Mesendoderm (in vitro differentiated cells): Measurements from ENCODE around the gene NTHL1.

Experiments used
- DNase-seq: peaks from one replicate; pipeline ENCODE4 v3.0.0; 2013
- H2AK5ac ChIP-seq: 2 replicates; pipeline ENCODE4 v1.6.1; 2013; ENCODE audit warnings: low read length, inconsistent platforms
- H2BK120ac ChIP-seq: 2 replicates; pipeline ENCODE4 v1.6.1; 2013; ENCODE audit warnings: low read depth, mild to moderate bottlenecking, low read length, moderate library complexity, mixed read lengths
- H2BK15ac ChIP-seq: replicated peaks from 2 replicates; pipeline ENCODE4 v1.6.1; 2013; ENCODE audit warnings: low read depth, mild to moderate bottlenecking, moderate library complexity
- H2BK5ac ChIP-seq: 2 replicates; pipeline ENCODE4 v1.6.1; 2013; ENCODE audit warnings: low read length, inconsistent platforms
- H3K18ac ChIP-seq: 2 replicates; pipeline ENCODE4 v1.6.1; 2013; ENCODE audit warnings: mild to moderate bottlenecking, low read length, mixed read lengths
- H3K23ac ChIP-seq: one replicate; pipeline ENCODE4 v1.6.1; 2013; ENCODE audit warnings: low read length
- H3K27ac ChIP-seq: 2 replicates; pipeline ENCODE4 v1.5.1; 2013; ENCODE audit warnings: low read depth, mild to moderate bottlenecking, inconsistent platforms, low read length, moderate library complexity
- H3K27me3 ChIP-seq: 2 replicates; pipeline ENCODE4 v1.6.1; 2013; ENCODE audit warnings: low read length, control low read depth, mild to moderate bottlenecking, inconsistent platforms; ENCODE audit not compliant: insufficient read depth, poor library complexity
- H3K36me3 ChIP-seq: 2 replicates; pipeline ENCODE4 v1.6.1; 2013; ENCODE audit warnings: low read length, inconsistent platforms; ENCODE audit not compliant: control insufficient read depth, insufficient read depth
- H3K4ac ChIP-seq: one replicate; pipeline ENCODE4 v1.6.1; 2013; ENCODE audit warnings: low read depth, mild to moderate bottlenecking, low read length, moderate library complexity
- H3K4me1 ChIP-seq: 2 replicates; pipeline ENCODE4 v1.6.1; 2013; ENCODE audit warnings: low read depth, low read length, inconsistent platforms; ENCODE audit not compliant: control insufficient read depth
- H3K4me2 ChIP-seq: 2 replicates; pipeline ENCODE4 v1.6.1; 2013; ENCODE audit warnings: low read length
- H3K4me3 ChIP-seq: 2 replicates; pipeline ENCODE4 v1.5.1; 2013; ENCODE audit warnings: mild to moderate bottlenecking, low read length
- H3K56ac ChIP-seq: one replicate; pipeline ENCODE4 v1.6.1; 2013; ENCODE audit warnings: low read length
- H3K79me1 ChIP-seq: 2 replicates; pipeline ENCODE4 v1.6.1; 2013; ENCODE audit warnings: low read length, inconsistent platforms
- H3K79me2 ChIP-seq: 2 replicates; pipeline ENCODE4 v1.6.1; 2013; ENCODE audit warnings: mild to moderate bottlenecking, low read length; ENCODE audit not compliant: control insufficient read depth, insufficient read depth
- H3K9ac ChIP-seq: 2 replicates; pipeline ENCODE4 v1.6.1; 2013; ENCODE audit warnings: low read length, inconsistent platforms
- H4K5ac ChIP-seq: one replicate; pipeline ENCODE4 v1.6.1; 2013; ENCODE audit warnings: low read length
- H4K8ac ChIP-seq: one replicate; pipeline ENCODE4 v1.6.1; 2013; ENCODE audit warnings: low read depth, mild to moderate bottlenecking, control low read depth, low read length, moderate library complexity
- WGBS: extraction: QIAGEN DNeasy Blood & Tissue Kit; methylation state at CpG from one replicate; pipeline ENCODE4 v1.1.7; 2013; ENCODE audit warnings: low lambda C conversion rate, missing lambda C conversion rate; ENCODE audit not compliant: insufficient coverage; ENCODE audit errors: extremely low coverage; 5-methylcytosine and 5-hydroxymethylcytosine counted together

The NTHL1 gene

DNA sequence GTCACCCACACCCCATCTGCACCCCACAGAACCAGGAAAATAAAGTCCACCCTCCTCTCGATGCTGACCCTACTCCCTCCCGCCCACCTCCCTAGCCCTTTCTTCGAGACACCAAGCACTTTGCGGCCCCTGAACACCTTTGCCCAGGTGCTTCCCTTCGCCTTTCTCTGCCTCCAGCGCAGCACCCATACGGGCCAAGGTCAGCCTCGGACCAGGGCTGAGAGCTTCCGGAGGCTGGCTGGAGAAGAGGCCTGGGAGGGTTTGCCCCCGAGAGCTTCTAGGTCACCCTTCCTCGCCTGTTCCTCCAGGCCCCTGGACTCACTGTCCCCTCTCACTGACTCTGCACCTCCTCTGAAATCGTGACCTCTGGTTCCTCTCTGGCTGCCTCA, 23.6 kb downstream of the NTHL1 start:
- H3K4me2 ChIP-seq: no peak overlapping the region
- H3K27ac ChIP-seq: no peak overlapping the region
- no peak overlapping the region for H2BK5ac ChIP-seq
- H3K36me3 ChIP-seq: no peaks in the 10 kb centered on the region
- H2BK15ac ChIP-seq: no peak overlapping the region
- no peak for DNase-seq
- H3K79me2 ChIP-seq: no peaks in the 10 kb centered on the region
- no peak overlapping the region for H2BK120ac ChIP-seq
- H3K9ac ChIP-seq: peak overlapping the region; percentile 20
- no CpG with 5 or more reads among the region's 12 CpGs for WGBS
- no peak overlapping the region for H3K23ac ChIP-seq
- peaks cover 14% of the 10 kb centered on the region for H3K27me3 ChIP-seq
- no peak overlapping the region for H4K5ac ChIP-seq
- no peak overlapping the region for H3K4me3 ChIP-seq
- H4K8ac ChIP-seq: no peak overlapping the region
- H3K79me1 ChIP-seq: no peaks in the 10 kb centered on the region
- no peak overlapping the region for H2AK5ac ChIP-seq
- H3K56ac ChIP-seq: peak overlapping the region; percentile 93
- H3K4me1 ChIP-seq: no peaks in the 10 kb centered on the region
- no peak overlapping the region for H3K4ac ChIP-seq
- H3K18ac ChIP-seq: no peak overlapping the region

DNA sequence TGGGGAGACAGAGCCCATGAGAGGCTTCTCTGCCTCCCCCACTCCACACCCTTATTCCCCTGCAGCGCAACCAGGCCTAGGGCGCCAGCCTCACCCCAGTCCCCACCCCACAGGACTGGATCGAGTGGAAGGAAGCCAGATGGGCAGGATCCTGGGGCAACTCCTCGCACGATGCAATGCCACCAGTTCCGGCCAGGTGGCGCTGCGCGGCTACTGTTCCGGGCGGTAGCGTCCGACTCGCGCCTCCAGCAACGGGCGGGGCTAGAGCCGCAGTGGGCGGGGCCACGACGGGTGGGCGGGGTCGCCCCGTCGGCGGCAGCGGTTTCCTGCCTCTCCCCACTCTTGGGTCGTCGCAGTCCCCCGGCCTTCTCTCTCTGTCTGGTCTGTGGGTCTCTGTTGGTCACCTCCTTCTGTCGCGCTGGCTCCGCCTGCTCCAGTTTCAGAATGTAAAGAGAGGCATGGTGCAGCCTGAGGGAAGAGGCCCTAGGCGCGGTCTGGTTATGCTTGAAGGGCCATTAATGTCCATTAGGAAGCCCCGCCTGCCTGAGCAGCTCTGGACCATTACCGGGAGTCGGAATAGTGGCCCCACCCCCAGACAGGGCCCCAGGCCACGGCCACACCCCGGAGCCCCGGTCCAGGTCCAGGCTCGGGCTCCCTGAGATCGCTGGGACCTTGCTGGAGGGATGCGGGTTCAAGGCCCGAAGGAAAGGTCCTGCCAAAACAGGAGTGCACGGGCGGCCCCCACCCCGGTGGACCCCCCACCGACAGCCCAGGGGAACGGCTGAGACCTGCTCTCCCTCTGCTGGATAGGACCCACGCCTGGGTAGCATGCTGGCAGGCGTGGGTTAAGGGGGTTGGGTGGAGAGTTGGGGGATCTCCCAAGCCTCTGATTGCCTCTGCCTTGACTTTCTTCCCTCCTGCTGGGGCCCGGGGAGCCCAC, 24.3 kb downstream of the NTHL1 start:
- H3K23ac ChIP-seq: no peak overlapping the region
- peak; percentile 90 for DNase-seq
- peak overlapping the region; percentile 94 for H3K56ac ChIP-seq
- H3K27ac ChIP-seq: peak overlapping the region; percentile 40
- no peaks in the 10 kb centered on the region for H3K36me3 ChIP-seq
- no peaks in the 10 kb centered on the region for H3K79me1 ChIP-seq
- peak overlapping the region; percentile 86 for H3K9ac ChIP-seq
- H3K4me3 ChIP-seq: no peak overlapping the region
- peak overlapping the region; percentile 42 for H3K4ac ChIP-seq
- no CpG with 5 or more reads among the region's 53 CpGs for WGBS
- no peak overlapping the region for H2BK15ac ChIP-seq
- peak overlapping the region; percentile 97 for H3K4me2 ChIP-seq
- H2AK5ac ChIP-seq: no peak overlapping the region
- peak overlapping the region; percentile 41 for H3K18ac ChIP-seq
- H3K79me2 ChIP-seq: no peaks in the 10 kb centered on the region
- H3K4me1 ChIP-seq: no peaks in the 10 kb centered on the region
- peaks cover 14% of the 10 kb centered on the region for H3K27me3 ChIP-seq
- no peak overlapping the region for H4K8ac ChIP-seq
- no peak overlapping the region for H2BK120ac ChIP-seq
- peak overlapping the region; percentile 74 for H2BK5ac ChIP-seq
- no peak overlapping the region for H4K5ac ChIP-seq

DNA sequence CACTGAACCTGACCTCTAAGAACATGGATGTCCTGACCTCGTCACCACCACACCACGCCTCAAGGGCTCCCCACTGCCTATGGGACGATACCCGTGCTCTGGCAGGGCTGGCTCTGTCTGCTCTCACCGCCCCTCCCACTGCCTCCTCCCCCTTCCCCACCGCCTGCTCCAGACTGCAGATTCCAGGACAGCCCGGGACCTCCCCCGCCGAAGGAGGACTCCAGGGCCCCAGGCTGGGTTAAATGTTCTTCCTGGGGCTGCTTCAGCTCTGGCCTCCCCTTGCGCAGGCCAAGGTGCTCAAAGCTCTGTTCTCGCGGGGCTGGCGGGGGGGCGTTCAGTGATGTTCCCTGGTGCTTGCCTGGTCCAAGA, 24.9 kb downstream of the NTHL1 start:
- no CpG with 5 or more reads among the region's 14 CpGs for WGBS
- Histone ChIP-seq H3K18ac (peak overlapping the region; percentile 41), H3K23ac (no peak overlapping the region), H3K79me1 (no peaks in the 10 kb centered on the region), H4K8ac (no peak overlapping the region), H3K9ac (peak overlapping the region; percentile 86), H2BK15ac (no peak overlapping the region), H3K4ac (peak overlapping the region; percentile 29), H3K4me1 (no peaks in the 10 kb centered on the region), H2BK120ac (no peak overlapping the region), H2BK5ac (no peak overlapping the region), H3K27me3 (peaks cover 14% of the 10 kb centered on the region), H3K36me3 (no peaks in the 10 kb centered on the region), H3K56ac (peak overlapping the region; percentile 94), H4K5ac (no peak overlapping the region), H3K27ac (peak overlapping the region; percentile 34), H2AK5ac (no peak overlapping the region), H3K4me2 (peak overlapping the region; percentile 81), H3K4me3 (no peak overlapping the region), H3K79me2 (no peaks in the 10 kb centered on the region)
- DNase-seq: peak; percentile 93

DNA sequence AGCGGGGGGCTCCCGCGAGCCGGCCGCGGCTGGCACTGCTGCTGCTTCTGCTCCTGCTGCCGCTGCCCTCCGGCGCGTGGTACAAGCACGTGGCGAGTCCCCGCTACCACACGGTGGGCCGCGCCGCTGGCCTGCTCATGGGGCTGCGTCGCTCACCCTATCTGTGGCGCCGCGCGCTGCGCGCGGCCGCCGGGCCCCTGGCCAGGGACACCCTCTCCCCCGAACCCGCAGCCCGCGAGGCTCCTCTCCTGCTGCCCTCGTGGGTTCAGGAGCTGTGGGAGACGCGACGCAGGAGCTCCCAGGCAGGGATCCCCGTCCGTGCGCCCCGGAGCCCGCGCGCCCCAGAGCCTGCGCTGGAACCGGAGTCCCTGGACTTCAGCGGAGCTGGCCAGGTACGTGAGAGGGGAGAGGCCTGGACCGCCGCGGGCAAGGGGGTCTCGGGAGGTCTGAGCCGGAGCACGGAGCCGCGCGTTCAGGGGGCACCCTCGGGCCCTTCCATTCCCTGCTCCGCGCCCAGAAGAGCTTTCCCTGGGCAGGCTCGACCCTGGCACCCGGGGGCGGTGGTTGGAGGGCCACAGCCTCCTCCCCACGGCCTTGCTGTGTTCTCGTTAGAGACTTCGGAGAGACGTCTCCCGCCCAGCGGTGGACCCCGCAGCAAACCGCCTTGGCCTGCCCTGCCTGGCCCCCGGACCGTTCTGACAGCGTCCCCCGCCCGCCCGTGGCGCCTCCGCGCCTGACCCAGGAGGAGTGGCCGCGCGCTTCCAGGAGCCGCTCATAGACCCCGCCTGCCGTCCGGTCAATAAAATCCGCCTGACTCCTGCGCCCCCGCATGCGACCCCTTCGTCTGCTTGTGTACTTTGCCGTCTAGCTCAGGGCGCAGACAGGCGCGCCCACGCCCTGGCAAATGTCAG, 27.5 kb downstream of the NTHL1 start:
- no peaks in the 10 kb centered on the region for H3K79me2 ChIP-seq
- no peaks in the 10 kb centered on the region for H3K79me1 ChIP-seq
- peaks cover 14% of the 10 kb centered on the region for H3K27me3 ChIP-seq
- H2BK5ac ChIP-seq: no peak overlapping the region
- no peak overlapping the region for H2AK5ac ChIP-seq
- no peak overlapping the region for H3K4ac ChIP-seq
- WGBS: no CpG with 5 or more reads among the region's 96 CpGs
- no peaks in the 10 kb centered on the region for H3K36me3 ChIP-seq
- H2BK120ac ChIP-seq: no peak overlapping the region
- H3K4me2 ChIP-seq: peak overlapping the region; percentile 59
- H3K18ac ChIP-seq: no peak overlapping the region
- no peak overlapping the region for H3K4me3 ChIP-seq
- H2BK15ac ChIP-seq: no peak overlapping the region
- peak overlapping the region; percentile 80 for H3K56ac ChIP-seq
- no peak for DNase-seq
- H3K9ac ChIP-seq: peak overlapping the region; percentile 45
- H3K4me1 ChIP-seq: no peaks in the 10 kb centered on the region
- no peak overlapping the region for H4K8ac ChIP-seq
- H3K23ac ChIP-seq: no peak overlapping the region
- H3K27ac ChIP-seq: no peak overlapping the region
- H4K5ac ChIP-seq: no peak overlapping the region

DNA sequence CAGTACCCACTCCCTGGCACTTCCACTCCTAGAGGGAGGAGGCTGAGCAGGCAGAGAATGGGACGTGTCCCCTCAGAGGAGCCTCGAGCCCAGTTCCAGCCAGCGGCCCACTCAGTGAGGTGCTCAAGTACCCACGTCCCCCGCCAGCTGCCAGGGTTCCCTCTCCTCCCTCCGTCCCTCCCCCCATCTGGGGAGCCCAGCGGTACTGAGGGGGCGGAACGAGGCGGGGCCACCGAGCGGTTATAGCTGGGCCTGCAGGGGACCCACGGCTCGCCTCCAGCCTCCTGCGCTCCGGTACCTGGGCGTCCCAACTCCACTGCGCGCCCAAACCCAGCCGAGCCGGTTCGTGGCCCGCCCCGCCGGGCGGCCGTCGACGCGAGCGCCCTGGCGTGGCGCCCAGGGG, 28.1 kb downstream of the NTHL1 start, which contains the start of gene NPW:
Gene NPW (plus strand): TSS at position 268 of the 403 bp plus-strand sequence.
- Histone ChIP-seq H3K4me1 (no peaks in the 10 kb centered on the region), H3K4me3 (no peak within 1 kb of the TSS), H3K79me1 (no peaks in the 10 kb centered on the region), H3K23ac (no peak within 1 kb of the TSS), H3K4ac (no peak within 1 kb of the TSS), H2AK5ac (no peak within 1 kb of the TSS), H3K56ac (peak within 1 kb of the TSS; percentile 80), H3K9ac (peak within 1 kb of the TSS; percentile 45), H2BK15ac (no peak within 1 kb of the TSS), H3K27ac (no peak within 1 kb of the TSS), H2BK5ac (no peak within 1 kb of the TSS), H4K8ac (no peak within 1 kb of the TSS), H2BK120ac (no peak within 1 kb of the TSS), H3K79me2 (no peaks in the 10 kb centered on the region), H4K5ac (no peak within 1 kb of the TSS), H3K4me2 (peak within 1 kb of the TSS; percentile 59), H3K36me3 (no peaks in the 10 kb centered on the region), H3K27me3 (peaks cover 14% of the 10 kb centered on the region), H3K18ac (no peak within 1 kb of the TSS)
- WGBS: no CpG with 5 or more reads among the region's 33 CpGs
- no peak for DNase-seq
